HG03342 (cell line): ENCODE results near the gene CFAP61.

Source experiments
- ATAC-seq: cut with Tn5 transposase; IDR thresholded peaks from one replicate; pipeline ENCODE4 v1.9.1; 2021; ENCODE audit warnings: mild to moderate bottlenecking, moderate library complexity; ENCODE audit not compliant: unreplicated experiment

CFAP61 gene

GRCh38 chr20:20358801-20359200, 306.5 kb downstream of the CFAP61 start:
- no peak for ATAC-seq

GRCh38 chr20:20359628-20360027, 307.3 kb downstream of the CFAP61 start:
- no peak for ATAC-seq

- ATAC-seq, result no peak
Measured at GRCh38 chr20:20360464-20360863, 308.1 kb downstream of the CFAP61 start.

- no peak for ATAC-seq
Measured at GRCh38 chr20:20362774-20363433, 310.6 kb downstream of the CFAP61 start.

GRCh38 chr20:20363434-20363798, 311.1 kb downstream of the CFAP61 start:
- no peak for ATAC-seq

GRCh38 chr20:20363799-20364592, 311.7 kb downstream of the CFAP61 start:
- no peak for ATAC-seq

GRCh38 chr20:20364593-20365479, 312.5 kb downstream of the CFAP61 start:
- ATAC-seq, result no peak

- no peak for ATAC-seq
Measured at GRCh38 chr20:20365480-20366161, 313.3 kb downstream of the CFAP61 start.

- no peak for ATAC-seq
Measured at GRCh38 chr20:20366551-20366875, 314.2 kb downstream of the CFAP61 start.

GRCh38 chr20:20366876-20367574, 314.7 kb downstream of the CFAP61 start:
- no peak for ATAC-seq

- ATAC-seq, result no peak
Measured at GRCh38 chr20:20367575-20368417, 315.5 kb downstream of the CFAP61 start, which contains the start of gene INSM1. INSM1 (plus strand) TSS chr20:20368104; CDS start chr20:20368268, 164 bp downstream.

- no peak for ATAC-seq
Measured at GRCh38 chr20:20368418-20369249, 316.3 kb downstream of the CFAP61 start.

- no peak for ATAC-seq
Measured at GRCh38 chr20:20369250-20370093, 317.1 kb downstream of the CFAP61 start.

GRCh38 chr20:20370094-20370575, 317.8 kb downstream of the CFAP61 start:
- ATAC-seq, result no peak

GRCh38 chr20:20371083-20371482, 318.8 kb downstream of the CFAP61 start:
- ATAC-seq, result no peak

- no peak for ATAC-seq
Measured at GRCh38 chr20:20371681-20372080, 319.3 kb downstream of the CFAP61 start.

- no peak for ATAC-seq
Measured at GRCh38 chr20:20373091-20373571, 320.8 kb downstream of the CFAP61 start.
